K562 (cell line): ENCODE data around the gene RPL3. TPM values are rescaled to one million over a fixed set of nuclear protein-coding genes. Genes with fewer than 3 reads are reported as not detected.

Experiments
- ATAC-seq: fragments of 200-7000 bp; cut with Tn5 transposase; 3 replicates; pipeline ENCODE4 v1.9.1; 2020; ENCODE audit warnings: moderate library complexity
- BruUV-seq: library from RNA; stranded (reverse); fragments of 400-500 nt; replicated peaks from 2 replicates; lab custom pipeline; 2021; lab: Mats Ljungman, UMichigan
- CTCF ChIA-PET: fragments of 300-600 bp; formaldehyde crosslinking; extraction: SDS; loops from one replicate; lab custom pipeline; 2021; ENCODE audit warnings: low intra/inter-chr PET ratio; lab: Yijun Ruan, JAX
- POLR2A ChIA-PET: fragments of 300-600, 350-650 bp; sonication (Branson Sonifier 250); formaldehyde crosslinking; extraction: SDS; loops from one replicate; lab custom pipeline; 2021; ENCODE audit warnings: antibody characterized with exemption, inconsistent platforms; lab: Yijun Ruan, JAX
- DNase-seq, 4 experiments: peaks; one replicate each; pipeline versions ENCODE4 v3.0.0 to v3.0.0-alpha.2; 2011 to 2018; ENCODE audit warnings: low spot score in 3 of 4, mixed read lengths in 3 of 4; ENCODE audit errors: extremely low read depth in 1 of 4
- FAIRE-seq: peaks from 2 replicates; lab custom pipeline; 2011; peaks lifted over from hg19 to GRCh38; lab: Jason Lieb, UNC
- H2AFZ ChIP-seq: 2 replicates; pipeline ENCODE4 v1.6.0; 2011; ENCODE audit warnings: low read depth, low read length, control low read depth, inconsistent platforms
- H3K27ac ChIP-seq: fragments of 200-600 bp; 3 replicates; pipeline ENCODE4 v1.8.0; 2011; ENCODE audit warnings: low read depth, mild to moderate bottlenecking, control low read depth, inconsistent platforms, low read length, moderate library complexity, mixed read lengths; ENCODE audit errors: extremely low read depth
- H3K27me3 ChIP-seq, 2 experiments: fragments of 300-600 bp in 1 of 2; 2 replicates in 1 of 2; 3 replicates in 1 of 2; pipeline versions ENCODE4 v1.6.0 to v1.8.0; 2011; ENCODE audit warnings: inconsistent platforms in 2 of 2, low read length in 2 of 2, mild to moderate bottlenecking in 1 of 2, mixed read lengths in 1 of 2, moderate library complexity in 1 of 2; ENCODE audit not compliant: control insufficient read depth in 2 of 2, insufficient read depth in 2 of 2
- H3K36me3 ChIP-seq: fragments of 300-600 bp; 3 replicates; pipeline ENCODE4 v1.8.0; 2011; ENCODE audit warnings: mild to moderate bottlenecking, low read length, inconsistent platforms; ENCODE audit not compliant: control insufficient read depth, insufficient read depth
- H3K4me1 ChIP-seq, 2 experiments: fragments of 200-600 bp in 1 of 2; replicated peaks in 1 of 2; 2 replicates in 1 of 2; 3 replicates in 1 of 2; pipeline versions ENCODE4 v1.5.1 to v1.8.0; 2011; ENCODE audit warnings: inconsistent platforms in 2 of 2, low read length in 2 of 2, mild to moderate bottlenecking in 1 of 2, mixed read lengths in 1 of 2, moderate library complexity in 1 of 2; ENCODE audit not compliant: control insufficient read depth in 2 of 2, insufficient read depth in 2 of 2
- H3K4me2 ChIP-seq: 2 replicates; pipeline ENCODE4 v1.6.1; 2011; ENCODE audit warnings: low read length, control low read depth, inconsistent platforms, mixed read lengths; ENCODE audit not compliant: insufficient read depth
- H3K4me3 ChIP-seq: fragments of 200-600 bp; sonication (generic), shearing (Covaris generic); 2 replicates; pipeline ENCODE4 v1.5.1; 2016; ENCODE audit warnings: control low read depth, inconsistent platforms
- H3K79me2 ChIP-seq: fragments of 200-600 bp; 3 replicates; pipeline ENCODE4 v1.8.0; 2011; ENCODE audit warnings: low read length, inconsistent platforms; ENCODE audit not compliant: control insufficient read depth, insufficient read depth
- H3K9ac ChIP-seq, 2 experiments: 2 replicates each; pipeline versions ENCODE4 v1.6.0 to v1.6.1; 2011; ENCODE audit warnings: low read depth in 2 of 2, low read length in 2 of 2, control low read depth in 1 of 2, inconsistent platforms in 1 of 2, mild to moderate bottlenecking in 1 of 2, mixed read lengths in 1 of 2; ENCODE audit not compliant: insufficient read depth in 1 of 2
- H3K9me1 ChIP-seq: one replicate; pipeline ENCODE4 v1.6.0; 2011; ENCODE audit warnings: inconsistent platforms, mild to moderate bottlenecking, low read length, moderate library complexity; ENCODE audit not compliant: control insufficient read depth, insufficient read depth
- H3K9me3 ChIP-seq: replicated peaks from 2 replicates; pipeline ENCODE4 v1.5.1; 2011; ENCODE audit warnings: low read depth, low read length, inconsistent platforms; ENCODE audit not compliant: control insufficient read depth, insufficient read depth
- H4K20me1 ChIP-seq: replicated peaks from 2 replicates; pipeline ENCODE4 v1.6.1; 2011; ENCODE audit warnings: low read length, inconsistent platforms, mixed read lengths; ENCODE audit not compliant: control insufficient read depth, insufficient read depth
- EP400 ChIP-seq: fragments of 450-650 bp; IDR thresholded peaks from 2 replicates; pipeline ENCODE4 v1.6.1; 2017; ENCODE audit warnings: antibody characterized with exemption, mild to moderate bottlenecking, moderate library complexity
- FOXP1 ChIP-seq: sonication (generic); formaldehyde crosslinking; IDR thresholded peaks from 2 replicates; pipeline ENCODE4 v1.8.0; 2022; ENCODE audit warnings: mild to moderate bottlenecking, missing genetic modification reagents
- IRF2 ChIP-seq: sonication (generic); formaldehyde crosslinking; IDR thresholded peaks from 2 replicates; pipeline ENCODE4 v1.8.1; 2022; ENCODE audit warnings: mild to moderate bottlenecking, missing genetic modification reagents
- JUND ChIP-seq, 2 experiments: IDR thresholded peaks; 2 replicates in 1 of 2; 3 replicates in 1 of 2; pipeline ENCODE4 v1.6.1; 2011; ENCODE audit warnings: borderline replicate concordance in 2 of 2, low read depth in 2 of 2, low read length in 2 of 2, improper control_type of control experiment in 1 of 2, missing biosample characterization in 1 of 2, missing genetic modification characterization in 1 of 2, missing genetic modification reagents in 1 of 2
- KDM1A ChIP-seq, 2 experiments: fragments of 450-650 bp; IDR thresholded peaks; 2 replicates each; pipeline ENCODE4 v1.6.1; 2016; ENCODE audit warnings: mild to moderate bottlenecking in 2 of 2
- KDM5B ChIP-seq: fragments of 200-600 bp; sonication (generic); IDR thresholded peaks from 2 replicates; pipeline ENCODE4 v1.6.1; 2012; ENCODE audit warnings: low read depth, mild to moderate bottlenecking, moderate library complexity, low read length, control low read depth, inconsistent platforms; ENCODE audit not compliant: insufficient replicate concordance
- KLF16 ChIP-seq: IDR thresholded peaks from 2 replicates; pipeline ENCODE4 v1.6.1; 2016; ENCODE audit warnings: antibody characterized with exemption
- KLF6 ChIP-seq: fragments of 250-450 bp; sonication (Bioruptor Pico); IDR thresholded peaks from 2 replicates; pipeline ENCODE4 v1.4.0; 2020; ENCODE audit warnings: mild to moderate bottlenecking, moderate library complexity, borderline replicate concordance
- POLR2AphosphoS2 ChIP-seq: IDR thresholded peaks from 2 replicates; pipeline ENCODE4 v1.6.1; 2012; ENCODE audit warnings: low read length, improper control_type of control experiment
- RAD21 ChIP-seq, 2 experiments: fragments of 250-450 bp in 1 of 2; fragments of 450-650 bp in 1 of 2; sonication (Bioruptor Pico) in 1 of 2; formaldehyde crosslinking in 1 of 2; IDR thresholded peaks in 1 of 2; conservative IDR thresholded peaks in 1 of 2; 2 replicates each; pipeline versions ENCODE4 v1.4.0 to v1.8.0; 2020 to 2022; ENCODE audit warnings: mild to moderate bottlenecking in 2 of 2, moderate library complexity in 1 of 2
- TAF1 ChIP-seq: IDR thresholded peaks from 2 replicates; pipeline ENCODE4 v1.6.1; 2011; ENCODE audit warnings: mild to moderate bottlenecking, low read length, moderate library complexity; ENCODE audit not compliant: insufficient read depth, control insufficient read depth, severe bottlenecking; ENCODE audit errors: extremely low read depth
- TBP ChIP-seq: optimal IDR thresholded peaks from 2 replicates; pipeline ENCODE3; 2011; ENCODE audit warnings: low read depth, low read length, improper control_type of control experiment
- ZNF263 ChIP-seq: sonication (generic); formaldehyde crosslinking; IDR thresholded peaks from 2 replicates; pipeline ENCODE4 v1.8.0; 2022; ENCODE audit warnings: mild to moderate bottlenecking, missing genetic modification reagents, borderline replicate concordance
- WGBS: fragments of 100-300 bp; shearing (Covaris generic); methylation state at CpG from one replicate; pipeline ENCODE4 v1.1.6; 2016; ENCODE audit warnings: low coverage, mixed read lengths; ENCODE audit not compliant: insufficient coverage; ENCODE audit errors: missing lambda C conversion rate; 5-methylcytosine and 5-hydroxymethylcytosine counted together
- in situ Hi-C: fragments of 300-500 bp; cut with MboI; formaldehyde crosslinking; loops from 4 replicates; pipeline ENCODE4 v1.15.0; 2018; ENCODE audit warnings: inconsistent platforms, mixed read lengths
- intact Hi-C: fragments of 100-400 bp; cut with micrococcal nuclease; formaldehyde crosslinking; loops from 2 replicates; pipeline ENCODE4 v1.14.2; 2022
- polyA plus RNA-seq, 8 experiments: library from polyadenylated mRNA; depleted of rRNA in 4 of 8; stranded (reverse) in 5 of 8; unstranded in 3 of 8; fragments of >200 nt; fragmentation: Nextera tagmentation in 2 of 8; fragmentation: Illumina TruSeq in 1 of 8; extraction: Ambion mirVana in 2 of 8; extraction: Trizol in 1 of 8; gene quantifications; 2 replicates each; pipeline versions ENCODE4 v1.2.1 to v1.2.3, GENCODE V29; 2011 to 2014; ENCODE audit warnings: inconsistent platforms in 1 of 8, missing spikeins in 1 of 8
- total RNA-seq, 7 experiments: library from RNA; depleted of rRNA in 6 of 7; stranded (reverse); fragments of >200 nt in 6 of 7; fragmentation: Illumina TruSeq in 2 of 7; extraction: Trizol in 2 of 7; gene quantifications; 2 replicates each; pipeline versions ENCODE4 v1.2.1 to v1.2.3, GENCODE V29; 2011 to 2021; ENCODE audit warnings: low replicate concordance in 1 of 7
- TF ChIP-seq, protein P1 (sequence below): fragments of 450-650 bp; IDR thresholded peaks from 2 replicates; pipeline ENCODE4 v1.6.1; 2016
- TF ChIP-seq, protein P2 (sequence below), 3 experiments: IDR thresholded peaks in 2 of 3; conservative IDR thresholded peaks in 1 of 3; 2 replicates each; pipeline ENCODE4 v1.5.1; 2011 to 2012; ENCODE audit warnings: low read length in 3 of 3, mild to moderate bottlenecking in 3 of 3, control low read depth in 2 of 3, improper control_type of control experiment in 1 of 3, inconsistent platforms in 1 of 3, low read depth in 1 of 3, mixed read lengths in 1 of 3, moderate library complexity in 1 of 3; ENCODE audit not compliant: insufficient read depth in 2 of 3

The RPL3 gene
- total and polyA plus RNA-seq, 9 of the 15 experiments (the other 6 are each of a cell fraction or from before 2014, with no cell fraction given) = 1,624 to 4,066 (median 2,565) TPM

DNA sequence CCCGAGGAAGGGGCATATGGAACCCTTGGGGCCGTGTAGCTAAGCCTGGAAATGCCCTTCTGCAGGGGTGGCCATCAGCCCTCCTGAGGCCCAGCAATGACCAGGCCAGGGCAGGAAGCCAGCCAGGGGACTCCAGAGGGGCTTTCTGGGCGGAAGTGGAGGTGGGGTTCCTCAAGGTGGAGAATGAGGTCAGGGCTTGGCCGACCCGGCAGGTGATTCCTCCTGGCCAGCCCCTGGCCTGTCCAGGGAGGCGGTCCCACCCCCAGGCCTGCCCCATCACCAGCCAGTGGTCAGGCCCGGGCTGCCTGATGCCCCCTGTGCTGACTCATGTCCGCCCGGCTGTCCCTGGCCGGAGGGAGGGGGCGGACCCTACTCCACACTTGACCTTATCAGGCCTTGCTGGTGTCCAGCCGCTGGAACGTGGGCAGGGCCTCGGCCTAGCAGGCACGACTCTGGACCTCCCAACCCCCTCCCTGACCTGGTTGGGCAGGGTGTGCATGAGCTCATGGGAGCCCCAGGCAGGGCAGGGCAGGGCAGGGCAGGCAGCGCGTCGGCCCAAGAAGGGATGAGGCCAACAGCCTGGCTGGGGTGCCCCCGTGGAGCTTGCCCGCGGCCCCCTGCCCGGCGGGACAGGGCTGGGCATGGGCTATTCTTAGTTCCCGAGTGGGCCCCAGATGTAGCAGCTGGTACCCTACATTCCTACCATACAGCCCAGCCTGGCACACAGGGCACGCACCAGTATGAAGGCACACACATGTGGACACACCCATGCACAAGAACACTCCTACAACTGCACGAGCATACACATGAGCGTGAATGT lies 35.9 kb downstream of the RPL3 start (continued):
- TF ChIP-seq EP400 = peak; percentile 69
- 0 out of 2 replicates have a peak, but pooled peaks have one; percentile 15 for TF ChIP-seq KLF16

DNA sequence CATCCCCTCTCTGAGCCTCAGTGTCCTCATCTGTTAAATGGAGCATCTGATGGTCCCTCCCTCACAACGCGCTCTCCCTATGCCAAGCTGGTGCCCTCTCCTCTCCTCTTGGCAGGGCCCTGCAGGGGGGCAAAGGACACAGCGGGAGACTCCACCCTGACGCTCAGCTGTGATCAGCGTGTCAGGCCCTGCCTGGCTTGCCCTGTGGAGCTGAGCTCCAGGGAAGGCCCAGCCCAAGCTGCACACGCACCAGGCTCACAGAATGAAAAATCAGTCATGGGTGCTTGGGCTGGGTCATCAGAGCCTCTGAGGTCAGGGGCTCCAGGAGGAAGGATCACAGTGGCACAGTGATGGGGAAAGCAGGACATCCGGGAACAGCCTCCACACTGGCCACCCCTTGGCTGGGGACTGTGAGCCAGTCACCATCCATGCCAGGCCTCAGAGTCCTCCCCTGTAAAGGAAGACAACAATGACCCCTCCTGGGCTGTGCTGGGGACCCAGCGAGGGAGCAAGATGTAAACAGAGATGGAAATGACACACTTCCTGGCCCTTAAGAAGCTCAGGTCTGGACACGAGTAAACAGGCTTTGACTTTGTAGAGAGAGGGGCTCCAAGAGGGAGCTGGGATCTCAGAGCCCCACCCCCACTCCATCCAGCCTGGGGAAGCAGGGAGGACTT lies 36.6 kb downstream of the RPL3 start:
- 39% methylated on average over 4 of the region's 9 CpGs for WGBS
- H3K9me3 ChIP-seq = peaks cover 13% of the 10 kb centered on the region
- H3K9ac ChIP-seq = peak overlapping the region; percentile 66 to 86
- BruUV-seq = no TSS peak
- H3K4me2 ChIP-seq = peak overlapping the region; percentile 14
- POLR2A ChIA-PET = interaction anchor here (0.7 to 2.7 kb wide), 4 partner anchors 10 to 36 kb away, joined by 3 to 12 read pairs (median 4); partner anchors contain the start of gene RPL3
- no peaks in the 10 kb centered on the region for H3K27me3 ChIP-seq
- H3K36me3 ChIP-seq = no peaks in the 10 kb centered on the region; the same call in 2 of the 3 replicates
- peak; percentile 37 for ATAC-seq
- H2AFZ ChIP-seq = peak overlapping the region; percentile 79
- DNase-seq = peak in 2 of 4 experiments; percentile 47 to 53
- H3K4me3 ChIP-seq = no peak overlapping the region
- CTCF ChIA-PET = no interaction called here
- H3K4me1 ChIP-seq = peaks cover 33 to 37% of the 10 kb centered on the region in 2 experiments
- H4K20me1 ChIP-seq = no peaks in the 10 kb centered on the region
- H3K27ac ChIP-seq = peak overlapping the region; percentile 91
- in situ Hi-C loops (no loop called here), intact Hi-C loops (no loop called here)
- FAIRE-seq = peak; percentile 67
- no peaks in the 10 kb centered on the region for H3K9me1 ChIP-seq
- H3K79me2 ChIP-seq = no peaks in the 10 kb centered on the region
- TF ChIP-seq RAD21 (CRISPR knock-in tag; conservative IDR thresholded peaks at IDR 0.05 in 1 of 2, IDR thresholded peaks at IDR 0.05 in 1 of 2) (peak in 1 of 2 experiments; percentile 48; a peak in 2 of 4 replicates), ZNF263 (CRISPR knock-in tag) (0 out of 2 replicates have a peak, but pooled peaks have one; percentile 49), POLR2AphosphoS2 (no peak), TBP (peak; percentile 4), JUND (IDR thresholded peaks at IDR 0.05; ENCODE audit: borderline replicate concordance, low read depth, low read length) (no peak), JUND (tag; IDR thresholded peaks at IDR 0.05; ENCODE audit: borderline replicate concordance, low read depth, low read length) (no peak; the same call in 2 of the 3 replicates), FOXP1 (no peak), TAF1 (no peak), KDM5B (peak; percentile 6), KDM1A (IDR thresholded peaks at IDR 0.05) (0 out of 4 replicates have a peak, but pooled peaks of 1 of the 2 experiments have one; percentile 17), IRF2 (CRISPR knock-in tag) (no peak), KLF6 (peak; percentile 9; the same call in 1 of the 2 replicates)
- TF ChIP-seq, protein P1, sequence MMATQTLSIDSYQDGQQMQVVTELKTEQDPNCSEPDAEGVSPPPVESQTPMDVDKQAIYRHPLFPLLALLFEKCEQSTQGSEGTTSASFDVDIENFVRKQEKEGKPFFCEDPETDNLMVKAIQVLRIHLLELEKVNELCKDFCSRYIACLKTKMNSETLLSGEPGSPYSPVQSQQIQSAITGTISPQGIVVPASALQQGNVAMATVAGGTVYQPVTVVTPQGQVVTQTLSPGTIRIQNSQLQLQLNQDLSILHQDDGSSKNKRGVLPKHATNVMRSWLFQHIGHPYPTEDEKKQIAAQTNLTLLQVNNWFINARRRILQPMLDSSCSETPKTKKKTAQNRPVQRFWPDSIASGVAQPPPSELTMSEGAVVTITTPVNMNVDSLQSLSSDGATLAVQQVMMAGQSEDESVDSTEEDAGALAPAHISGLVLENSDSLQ = no peak
- TF ChIP-seq, protein P2, sequence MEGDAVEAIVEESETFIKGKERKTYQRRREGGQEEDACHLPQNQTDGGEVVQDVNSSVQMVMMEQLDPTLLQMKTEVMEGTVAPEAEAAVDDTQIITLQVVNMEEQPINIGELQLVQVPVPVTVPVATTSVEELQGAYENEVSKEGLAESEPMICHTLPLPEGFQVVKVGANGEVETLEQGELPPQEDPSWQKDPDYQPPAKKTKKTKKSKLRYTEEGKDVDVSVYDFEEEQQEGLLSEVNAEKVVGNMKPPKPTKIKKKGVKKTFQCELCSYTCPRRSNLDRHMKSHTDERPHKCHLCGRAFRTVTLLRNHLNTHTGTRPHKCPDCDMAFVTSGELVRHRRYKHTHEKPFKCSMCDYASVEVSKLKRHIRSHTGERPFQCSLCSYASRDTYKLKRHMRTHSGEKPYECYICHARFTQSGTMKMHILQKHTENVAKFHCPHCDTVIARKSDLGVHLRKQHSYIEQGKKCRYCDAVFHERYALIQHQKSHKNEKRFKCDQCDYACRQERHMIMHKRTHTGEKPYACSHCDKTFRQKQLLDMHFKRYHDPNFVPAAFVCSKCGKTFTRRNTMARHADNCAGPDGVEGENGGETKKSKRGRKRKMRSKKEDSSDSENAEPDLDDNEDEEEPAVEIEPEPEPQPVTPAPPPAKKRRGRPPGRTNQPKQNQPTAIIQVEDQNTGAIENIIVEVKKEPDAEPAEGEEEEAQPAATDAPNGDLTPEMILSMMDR (IDR thresholded peaks at IDR 0.05 in 2 of 3, conservative IDR thresholded peaks at IDR 0.05 in 1 of 3; ENCODE audit: insufficient read depth in 2 of 3, low read depth in 1 of 3, low read length in 3 of 3) = peak in 2 of 3 experiments; percentile 14 to 32; a peak in 2 of 6 replicates
